Bronchial epithelial cell (primary cell): ENCODE results near the gene GALNT13. TPM values are rescaled to one million over a fixed set of nuclear protein-coding genes. Genes with fewer than 3 reads are reported as not detected.

Source experiments
- DNase-seq: peaks from one replicate; pipeline ENCODE4 v3.0.0-alpha.2; 2010; ENCODE audit warnings: low read depth
- FAIRE-seq: peaks from 2 replicates; lab custom pipeline; 2011; peaks lifted over from hg19 to GRCh38; lab: Jason Lieb, UNC
- H3K27me3 ChIP-seq: 2 replicates; pipeline ENCODE4 v1.5.1; 2011; ENCODE audit warnings: low read length; ENCODE audit not compliant: control insufficient read depth, insufficient read depth
- H3K36me3 ChIP-seq: 2 replicates; pipeline ENCODE4 v1.5.1; 2011; ENCODE audit warnings: low read length; ENCODE audit not compliant: control insufficient read depth, insufficient read depth
- H3K4me3 ChIP-seq: 2 replicates; pipeline ENCODE4 v1.5.1; 2011; ENCODE audit warnings: mild to moderate bottlenecking, low read depth, low read length, control low read depth
- CTCF ChIP-seq: IDR thresholded peaks from 2 replicates; pipeline ENCODE4 v1.5.1; 2011; ENCODE audit warnings: mild to moderate bottlenecking, moderate library complexity, low read length, control low read depth, inconsistent platforms; ENCODE audit not compliant: insufficient read depth, severe bottlenecking
- total RNA-seq: library from RNA; depleted of rRNA; stranded (reverse); fragments of >200 nt; gene quantifications from 2 replicates; pipeline ENCODE4 v1.2.1, GENCODE V29; 2014

GALNT13 gene
- total RNA-seq, 1 donor from 2014 or later, result 1.3 TPM

GRCh38 chr2:153917570-153917969 lies 45.8 kb downstream of the GALNT13 start:
- no peak for TF ChIP-seq CTCF
- FAIRE-seq (no peak), DNase-seq (no peak)
- no peak overlapping the region for H3K4me3 ChIP-seq
- H3K27me3 ChIP-seq, result no peaks in the 10 kb centered on the region
- no peaks in the 10 kb centered on the region for H3K36me3 ChIP-seq

GRCh38 chr2:153935511-153935910 lies 63.8 kb downstream of the GALNT13 start:
- Histone ChIP-seq H3K27me3 (no peaks in the 10 kb centered on the region), H3K4me3 (no peak overlapping the region), H3K36me3 (no peaks in the 10 kb centered on the region)
- no peak for DNase-seq
- no peak for FAIRE-seq
- TF ChIP-seq CTCF, result no peak

GRCh38 chr2:153939124-153939796 lies 67.5 kb downstream of the GALNT13 start:
- no peak for TF ChIP-seq CTCF
- H3K4me3 ChIP-seq, result no peak overlapping the region
- DNase-seq, result no peak
- no peaks in the 10 kb centered on the region for H3K36me3 ChIP-seq
- FAIRE-seq, result no peak
- no peaks in the 10 kb centered on the region for H3K27me3 ChIP-seq

- Histone ChIP-seq H3K36me3 (no peaks in the 10 kb centered on the region), H3K27me3 (no peaks in the 10 kb centered on the region), H3K4me3 (no peak overlapping the region)
- no peak for TF ChIP-seq CTCF
- DNase-seq, result no peak
- FAIRE-seq, result no peak
Measured at GRCh38 chr2:153940511-153940910, 68.8 kb downstream of the GALNT13 start.

- TF ChIP-seq CTCF, result no peak
- FAIRE-seq, result no peak
- Histone ChIP-seq H3K4me3 (no peak overlapping the region), H3K27me3 (no peaks in the 10 kb centered on the region), H3K36me3 (no peaks in the 10 kb centered on the region)
- no peak for DNase-seq
Measured at GRCh38 chr2:153944800-153945199, 73.1 kb downstream of the GALNT13 start.

- H3K27me3 ChIP-seq, result no peaks in the 10 kb centered on the region
- no peak for TF ChIP-seq CTCF
- no peak overlapping the region for H3K4me3 ChIP-seq
- no peak for DNase-seq
- no peaks in the 10 kb centered on the region for H3K36me3 ChIP-seq
- no peak for FAIRE-seq
Measured at GRCh38 chr2:153946036-153946435, 74.3 kb downstream of the GALNT13 start.
